GM19324 (cell line): ENCODE results near the gene KRTAP1-3.
"Not testable (repeated sequence)": the region's sequence is repeated elsewhere in the genome, so short reads cannot be mapped to it uniquely, and the experiment has no call there.

Experiments
- ATAC-seq: cut with Tn5 transposase; IDR thresholded peaks from one replicate; pipeline ENCODE4 v1.9.1; 2021; ENCODE audit warnings: mild to moderate bottlenecking, moderate library complexity; ENCODE audit not compliant: unreplicated experiment, low FRiP score

The KRTAP1-3 gene, protein sequence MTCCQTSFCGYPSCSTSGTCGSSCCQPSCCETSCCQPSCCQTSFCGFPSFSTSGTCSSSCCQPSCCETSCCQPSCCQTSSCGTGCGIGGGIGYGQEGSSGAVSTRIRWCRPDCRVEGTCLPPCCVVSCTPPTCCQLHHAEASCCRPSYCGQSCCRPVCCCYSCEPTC

DNA sequence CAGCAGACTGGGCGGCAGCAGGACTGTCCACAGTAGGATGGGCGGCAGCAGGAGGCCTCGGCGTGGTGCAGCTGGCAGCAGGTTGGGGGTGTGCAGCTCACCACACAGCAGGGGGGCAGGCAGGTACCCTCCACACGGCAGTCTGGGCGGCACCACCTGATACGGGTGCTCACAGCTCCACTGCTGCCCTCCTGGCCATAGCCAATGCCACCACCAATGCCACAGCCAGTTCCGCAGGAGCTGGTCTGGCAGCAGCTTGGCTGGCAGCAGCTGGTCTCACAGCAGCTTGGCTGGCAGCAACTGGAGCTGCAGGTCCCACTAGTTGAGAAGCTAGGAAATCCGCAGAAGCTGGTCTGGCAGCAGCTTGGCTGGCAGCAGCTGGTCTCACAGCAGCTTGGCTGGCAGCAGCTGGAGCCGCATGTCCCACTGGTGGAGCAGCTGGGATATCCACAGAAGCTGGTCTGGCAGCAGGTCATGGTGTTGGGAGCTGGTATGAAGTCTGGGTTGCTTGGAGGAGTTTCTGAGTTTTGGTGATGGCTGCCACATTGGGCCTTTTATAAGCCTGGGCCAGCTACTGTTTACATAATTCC is at the start of gene KRTAP1-3:
KRTAP1-3 (minus strand) TSS at position 529 of the 590 bp plus-strand sequence; CDS start at position 476, 53 bp downstream.
- ATAC-seq: not testable (repeated sequence)

DNA sequence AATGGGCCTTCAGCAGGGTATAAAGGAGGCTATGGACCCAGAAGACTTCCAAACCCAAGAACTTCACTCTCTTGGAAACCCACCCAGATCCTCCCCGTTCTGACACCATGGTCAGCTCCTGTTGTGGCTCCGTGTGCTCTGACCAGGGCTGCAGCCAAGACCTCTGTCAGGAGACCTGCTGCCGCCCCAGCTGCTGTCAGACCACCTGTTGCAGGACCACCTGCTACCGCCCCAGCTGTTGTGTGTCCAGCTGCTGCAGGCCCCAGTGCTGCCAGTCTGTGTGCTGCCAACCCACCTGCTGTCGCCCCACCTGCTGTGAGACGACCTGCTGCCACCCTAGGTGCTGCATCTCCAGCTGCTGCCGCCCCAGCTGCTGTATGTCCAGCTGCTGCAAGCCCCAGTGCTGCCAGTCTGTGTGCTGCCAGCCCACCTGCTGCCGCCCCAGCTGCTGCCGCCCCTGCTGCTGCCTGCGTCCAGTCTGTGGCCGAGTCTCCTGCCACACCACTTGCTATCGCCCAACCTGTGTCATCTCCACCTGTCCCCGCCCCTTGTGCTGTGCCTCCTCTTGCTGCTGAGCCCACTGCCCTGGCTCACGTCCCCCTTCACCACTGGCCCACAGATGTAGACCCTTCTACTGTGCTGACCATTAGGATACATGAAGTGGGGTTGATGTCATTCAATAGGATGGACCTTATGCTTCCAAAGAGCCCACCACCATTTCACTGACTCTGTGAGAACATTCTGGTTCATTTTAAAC is 49.6 kb upstream of the KRTAP1-3 start, which contains the start of gene KRTAP4-7:
KRTAP4-7 (plus strand) TSS at position 51 of the 757 bp plus-strand sequence; CDS start at position 108, 57 bp downstream.
- ATAC-seq: not testable (repeated sequence)

DNA sequence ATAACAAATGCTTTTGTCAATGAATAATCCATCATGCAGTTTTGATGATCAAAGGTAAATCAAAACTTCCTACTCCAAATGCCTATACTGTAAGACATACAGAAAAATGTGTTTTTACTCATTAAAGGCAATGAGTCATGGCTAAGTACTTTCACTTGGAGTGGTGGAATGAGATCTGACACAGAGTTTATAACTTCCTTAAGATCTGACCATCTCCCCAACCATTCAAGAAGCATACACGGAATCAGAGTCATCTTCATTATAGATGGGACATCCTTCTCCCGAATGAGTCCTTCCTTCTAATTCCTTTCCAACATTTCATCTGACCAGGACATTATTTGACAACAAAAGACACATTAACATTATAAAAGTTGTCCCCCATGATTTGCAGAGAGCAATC is 48.8 kb upstream of the KRTAP1-3 start:
- not testable (repeated sequence) for ATAC-seq

DNA sequence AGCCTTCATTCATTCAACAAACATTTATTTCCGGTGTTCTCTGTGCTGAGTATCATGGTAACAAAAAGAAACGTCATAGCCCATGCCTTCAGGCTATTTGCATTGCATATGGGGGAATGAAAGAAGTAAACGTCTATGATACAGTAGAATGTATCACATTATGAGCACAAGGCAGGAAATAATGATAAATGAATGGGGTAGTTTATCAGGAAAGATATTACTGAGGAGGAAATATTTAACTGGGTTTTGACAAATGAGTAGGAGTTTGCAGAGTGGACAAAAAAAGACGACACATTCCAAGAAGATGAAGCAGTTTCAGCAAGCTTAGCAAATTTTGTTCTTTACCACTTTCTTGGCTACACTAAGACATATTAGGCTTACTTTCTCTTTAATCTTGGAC is 48.0 kb upstream of the KRTAP1-3 start:
- ATAC-seq: no peak

DNA sequence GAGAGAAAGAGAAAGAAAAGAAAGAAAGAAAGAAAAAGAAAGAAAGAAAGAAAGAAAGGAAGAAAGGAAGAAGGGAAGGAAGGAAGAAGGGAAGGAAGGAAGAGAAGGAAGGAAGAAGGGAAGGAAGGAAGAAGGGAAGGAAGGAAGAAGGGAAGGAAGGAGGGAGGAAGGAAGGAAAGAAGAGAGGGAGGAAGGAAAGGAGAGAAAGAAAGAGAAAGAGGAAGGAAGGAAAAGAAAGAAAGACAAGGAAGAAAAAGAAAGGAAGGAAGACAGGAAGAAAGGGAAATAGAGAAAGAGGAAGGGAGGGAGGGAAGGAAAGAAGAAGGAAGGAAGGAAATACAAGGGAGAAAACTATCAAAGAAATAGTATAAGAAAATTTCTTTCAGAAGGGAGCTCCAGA is 42.1 kb upstream of the KRTAP1-3 start:
- no peak for ATAC-seq

DNA sequence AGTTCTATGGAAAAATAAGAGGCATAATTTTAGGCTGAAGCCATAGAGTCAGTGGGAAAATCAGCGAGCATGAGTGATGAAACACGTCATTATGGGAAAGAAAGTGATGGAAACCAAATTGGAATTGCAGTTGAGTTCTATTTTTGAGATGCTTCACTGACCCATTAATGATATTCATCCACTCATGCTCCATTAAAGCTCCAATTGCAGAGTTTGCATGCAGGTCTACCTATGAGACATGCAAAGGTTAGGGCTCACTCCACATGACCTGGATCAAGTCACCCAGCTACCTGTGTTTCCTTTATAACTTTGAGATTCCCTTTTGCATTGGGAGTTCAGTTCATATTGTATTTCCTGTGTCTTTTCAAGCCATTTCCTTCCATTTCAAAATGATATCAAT is 39.0 kb upstream of the KRTAP1-3 start:
- ATAC-seq: no peak

DNA sequence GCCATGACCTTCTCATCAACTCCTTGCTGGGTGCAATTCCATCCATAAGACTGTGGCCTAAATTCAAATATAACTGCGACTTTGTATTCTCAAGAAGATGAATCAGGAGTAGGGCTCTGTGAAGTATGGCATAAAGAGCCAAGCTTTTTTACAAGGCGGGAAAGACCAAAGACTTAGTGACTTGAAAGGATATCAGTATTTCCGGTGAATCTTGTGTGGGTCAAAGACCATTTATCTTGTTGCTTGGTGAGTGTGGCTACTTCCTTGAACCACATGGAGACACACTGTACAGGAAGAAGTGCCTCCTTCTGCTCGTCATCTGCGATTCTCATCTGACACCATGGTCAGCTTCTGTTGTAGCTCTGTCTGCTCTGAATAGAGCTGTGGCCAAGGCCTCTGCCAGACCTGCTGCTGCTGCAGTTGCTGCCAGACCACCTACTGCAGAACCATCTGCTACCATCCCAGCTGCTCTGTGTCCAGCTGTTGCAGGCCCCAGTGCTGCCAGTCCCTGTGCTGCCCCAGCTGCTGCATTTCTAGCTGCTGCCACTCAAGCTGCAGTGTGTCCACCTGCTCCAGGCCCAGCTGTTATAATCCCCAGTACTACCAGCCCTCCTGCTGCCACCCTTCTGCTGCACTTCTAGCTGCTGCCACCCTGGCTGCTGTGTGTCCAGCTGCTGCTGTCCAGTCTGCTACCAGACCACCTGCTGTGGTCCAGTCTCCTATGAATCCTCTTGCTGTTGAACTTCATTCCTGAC is 37.1 kb upstream of the KRTAP1-3 start:
- no peak for ATAC-seq

DNA sequence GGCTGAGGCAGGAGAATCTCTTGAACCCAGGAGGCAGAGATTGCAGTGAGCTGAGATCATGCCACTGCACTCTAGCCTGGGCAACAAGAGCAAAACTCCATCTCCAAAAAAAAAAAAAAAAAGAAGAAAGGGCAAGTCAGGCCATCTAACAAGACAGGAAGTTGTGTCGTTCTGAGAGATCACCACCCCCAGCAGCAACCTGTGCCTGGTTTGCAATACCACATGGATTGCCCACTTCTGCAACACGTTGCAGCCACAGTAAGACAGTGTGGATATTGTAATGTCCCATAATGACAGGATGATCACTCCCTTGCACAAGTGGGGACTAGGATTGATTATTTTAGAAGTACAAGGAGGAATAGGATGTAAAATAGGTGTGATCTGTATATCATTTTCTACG is 34.4 kb upstream of the KRTAP1-3 start:
- ATAC-seq: no peak

DNA sequence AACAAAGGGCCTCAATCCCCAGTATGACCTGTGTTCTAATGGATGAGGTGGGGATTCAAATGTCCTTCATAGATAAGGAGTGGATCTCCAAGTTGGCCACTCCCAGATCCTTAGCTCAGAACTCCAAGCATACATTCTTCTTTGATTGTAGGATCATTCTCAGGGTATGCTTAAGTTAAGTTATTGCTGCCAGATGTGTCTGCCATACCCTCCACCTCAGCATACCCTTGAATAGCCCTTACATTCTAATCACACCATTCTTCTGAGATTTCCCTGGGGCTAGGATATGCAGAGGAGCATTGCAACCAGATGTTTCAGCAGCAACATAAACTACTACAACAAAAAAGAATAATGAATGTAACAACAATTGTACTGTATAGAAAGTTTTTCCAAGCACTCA is 32.6 kb upstream of the KRTAP1-3 start:
- no peak for ATAC-seq

DNA sequence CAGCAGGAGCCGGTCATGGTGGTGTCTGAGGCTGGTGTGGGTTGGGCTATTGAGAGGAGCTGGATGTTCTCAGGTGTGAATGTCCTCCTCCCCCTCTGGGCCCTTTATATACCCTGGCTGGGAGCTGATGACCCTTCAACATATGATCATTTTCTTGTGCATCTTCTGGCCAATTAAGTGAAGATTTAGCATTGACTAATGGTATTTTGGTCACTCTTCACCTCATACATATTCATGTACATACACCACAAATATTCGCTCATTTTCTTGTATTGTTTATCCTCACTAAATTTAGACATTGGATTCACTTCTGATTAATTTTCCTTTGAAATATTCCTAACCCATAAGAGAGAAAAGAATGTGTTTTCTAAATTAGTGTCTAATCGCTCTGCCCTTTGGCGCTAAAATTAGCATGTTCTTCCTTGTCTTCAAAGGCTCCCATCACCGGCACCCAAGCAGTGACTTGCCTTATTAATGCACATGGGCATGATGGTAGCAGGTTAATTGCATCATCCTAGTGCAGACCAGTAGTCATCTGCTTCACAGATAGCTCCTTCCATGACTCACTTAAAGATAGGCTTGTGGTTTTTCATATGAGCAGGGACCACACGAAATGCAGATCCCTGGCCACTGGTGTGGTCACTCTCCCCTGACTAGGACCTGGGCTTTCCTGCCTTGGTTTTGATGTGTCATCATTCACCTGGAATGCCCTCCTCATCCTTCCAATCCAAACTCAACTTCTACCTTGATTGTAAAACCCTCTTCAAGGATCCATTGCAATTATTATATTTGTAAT is 31.4 kb upstream of the KRTAP1-3 start, which contains the start of gene KRTAP2-4:
KRTAP2-4 (minus strand) TSS at position 51 of the 796 bp plus-strand sequence; CDS start at position 17, 34 bp downstream.
- ATAC-seq: no peak

DNA sequence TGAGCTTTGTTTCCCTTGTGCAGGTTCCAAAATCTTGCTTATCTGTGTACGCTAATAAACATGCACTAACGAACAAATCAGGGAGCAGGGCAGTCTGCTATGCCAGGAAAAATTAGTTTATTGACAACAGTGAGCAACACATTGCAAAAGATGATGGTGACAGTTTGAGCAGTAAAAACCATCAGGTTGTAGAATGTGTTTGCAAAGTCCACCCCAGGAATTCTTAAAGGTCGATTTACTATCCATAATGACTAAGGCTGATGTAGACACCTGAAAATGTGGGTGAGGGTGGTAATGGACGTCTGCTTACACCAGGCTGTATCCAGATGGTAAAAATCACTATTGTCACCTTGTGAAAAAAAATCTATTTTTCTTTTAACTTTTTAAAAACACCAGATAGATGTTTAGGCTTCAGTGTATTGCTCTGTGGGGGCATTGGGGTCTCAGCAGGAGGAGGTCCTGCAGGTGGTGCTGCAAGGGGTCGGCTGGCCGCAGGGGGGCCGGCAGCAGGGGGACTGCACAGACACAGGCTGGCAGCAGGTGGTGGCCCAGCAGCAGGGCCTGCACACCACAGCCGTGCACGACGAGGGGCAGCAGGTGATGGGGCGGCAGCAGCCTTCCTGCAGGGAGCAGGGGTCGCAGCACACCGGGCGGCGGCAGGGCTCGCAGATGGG is 30.5 kb upstream of the KRTAP1-3 start:
- not testable (repeated sequence) for ATAC-seq

DNA sequence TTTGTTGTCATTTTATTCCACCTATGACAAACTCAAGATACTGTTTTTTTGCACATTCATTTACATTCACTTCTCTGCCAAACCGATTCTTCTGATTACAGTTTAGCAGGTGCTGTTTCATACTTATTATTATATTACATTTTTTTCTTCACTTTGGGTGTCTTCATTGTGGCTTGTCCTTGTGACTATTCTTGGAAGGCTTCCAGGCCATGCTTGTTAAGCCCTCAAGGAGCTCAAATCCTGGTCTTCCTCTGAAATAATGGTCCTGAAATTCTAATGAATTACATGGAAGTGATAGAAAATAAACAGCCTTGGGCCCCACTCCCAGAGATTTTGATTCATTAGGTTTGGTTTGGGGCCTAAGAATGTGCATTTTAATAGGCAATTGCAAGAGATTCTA is 29.6 kb upstream of the KRTAP1-3 start:
- ATAC-seq: no peak

DNA sequence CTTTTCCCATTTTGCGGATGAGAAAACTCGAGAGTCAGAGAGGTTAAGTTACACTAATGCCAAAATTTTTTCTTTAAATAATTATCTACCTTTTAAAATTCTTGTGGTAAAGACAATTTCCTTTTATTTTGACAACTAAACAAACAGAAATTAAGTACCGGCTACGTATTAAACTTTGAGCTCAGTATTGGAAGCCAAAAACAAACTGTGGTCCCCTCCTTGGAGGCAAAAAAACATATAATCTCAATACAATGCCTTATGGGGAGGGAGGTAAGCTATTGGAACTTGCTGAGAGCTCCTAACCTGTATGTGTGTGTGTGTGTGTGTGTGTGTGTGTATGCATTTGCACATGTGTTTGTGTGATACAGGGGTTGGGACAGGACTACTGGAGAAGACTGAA is 28.8 kb upstream of the KRTAP1-3 start:
- no peak for ATAC-seq

DNA sequence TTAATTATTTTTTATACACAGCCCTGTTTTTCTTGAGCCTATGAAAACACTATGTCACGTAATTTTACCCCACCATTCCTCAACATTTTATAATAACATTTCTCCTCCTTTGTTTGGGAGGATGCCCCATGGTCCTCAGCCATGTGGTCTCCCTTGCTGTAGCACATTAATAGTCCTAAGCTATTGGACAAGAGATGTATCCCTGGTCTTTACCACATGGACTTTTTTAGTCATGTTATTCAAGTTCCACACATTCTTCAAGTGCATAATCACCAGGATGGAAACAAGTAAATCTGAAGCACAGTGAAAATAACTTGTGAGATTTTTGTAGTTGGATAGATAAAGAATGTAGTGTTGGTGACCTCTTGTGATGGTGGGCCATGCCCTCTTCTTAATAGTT is 27.3 kb upstream of the KRTAP1-3 start:
- ATAC-seq: no peak

DNA sequence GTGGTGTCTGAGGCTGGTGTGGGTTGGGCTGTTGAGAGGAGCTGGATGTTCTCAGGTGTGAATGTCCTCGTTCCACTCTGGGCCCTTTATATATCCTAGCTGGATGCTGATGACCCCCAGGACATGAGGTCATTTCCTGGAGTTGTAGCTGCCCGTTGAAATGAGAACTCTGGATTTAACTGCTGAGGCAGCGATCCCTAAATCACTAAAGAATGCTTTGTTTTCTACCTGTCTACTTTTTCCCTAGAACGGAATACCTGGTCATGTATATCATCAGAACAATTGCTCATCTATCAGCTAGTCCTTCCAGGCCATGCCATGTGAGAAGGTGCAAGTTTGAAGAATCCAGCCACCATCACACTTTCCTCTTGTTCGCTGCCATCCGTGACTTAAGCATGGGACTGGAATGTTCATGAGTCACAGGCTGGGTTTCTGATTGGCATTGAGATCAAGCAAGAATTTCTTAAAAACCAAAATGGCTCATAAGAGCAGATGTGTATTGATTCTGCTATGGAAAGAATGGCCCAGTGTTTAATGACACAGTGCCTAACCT is 25.5 kb upstream of the KRTAP1-3 start, which contains the start of gene KRTAP2-3:
KRTAP2-3 (minus strand) TSS at position 63 of the 553 bp plus-strand sequence. CDS start 64 bp downstream, outside the sequence.
- ATAC-seq: no peak

DNA sequence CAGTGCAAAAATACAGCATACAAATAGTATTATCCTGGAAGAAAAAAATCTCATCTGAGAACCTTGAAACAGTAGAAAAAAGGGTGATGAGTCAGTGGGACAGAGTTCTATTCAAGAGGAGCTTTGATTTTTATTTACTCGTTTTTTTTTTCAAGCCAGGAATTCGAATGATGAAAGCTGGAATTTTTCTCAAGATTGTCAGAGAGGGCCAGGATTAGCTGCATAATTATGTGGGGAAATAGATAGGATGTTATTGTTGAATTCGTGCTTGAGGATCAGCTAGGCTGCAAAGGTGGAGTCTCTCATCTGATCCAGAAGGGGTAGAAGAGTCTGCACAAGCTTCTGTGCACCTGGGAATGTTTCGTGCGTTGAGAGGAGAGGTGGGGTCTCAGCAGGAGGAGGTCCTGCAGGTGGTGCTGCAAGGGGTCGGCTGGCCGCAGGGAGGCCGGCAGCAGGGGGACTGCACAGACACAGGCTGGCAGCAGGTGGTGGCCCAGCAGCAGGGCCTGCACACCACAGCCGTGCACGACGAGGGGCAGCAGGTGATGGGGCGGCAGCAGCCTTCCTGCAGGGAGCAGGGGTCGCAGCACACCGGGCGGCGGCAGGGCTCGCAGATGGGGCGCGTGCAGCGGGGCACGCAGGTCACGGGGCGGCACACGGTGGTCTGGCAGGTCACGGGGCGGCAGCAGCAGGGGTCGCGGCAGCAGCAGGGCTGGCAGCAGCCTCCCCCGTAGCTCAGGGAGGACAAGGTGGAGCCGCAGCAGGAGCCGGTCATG is 24.8 kb upstream of the KRTAP1-3 start:
- ATAC-seq: not testable (repeated sequence)

DNA sequence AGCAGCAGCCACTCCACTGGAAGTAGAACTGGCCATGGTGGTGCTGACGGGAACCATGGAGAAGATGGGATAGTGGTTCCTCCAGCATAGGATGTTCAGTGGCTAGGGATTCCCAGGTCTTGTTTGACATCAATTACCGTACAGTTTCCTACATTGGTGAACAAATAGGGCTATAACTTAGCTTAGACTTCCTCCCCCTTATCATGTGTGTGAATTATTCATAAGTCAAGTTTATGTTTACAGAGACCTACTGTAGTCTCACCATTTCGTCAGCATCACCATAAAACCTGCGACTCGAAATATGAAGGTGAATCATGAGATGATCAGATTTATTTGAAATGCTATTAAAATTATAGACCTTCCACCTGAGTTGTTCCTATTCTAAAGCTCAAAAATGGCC is 24.1 kb upstream of the KRTAP1-3 start:
- ATAC-seq: no peak

DNA sequence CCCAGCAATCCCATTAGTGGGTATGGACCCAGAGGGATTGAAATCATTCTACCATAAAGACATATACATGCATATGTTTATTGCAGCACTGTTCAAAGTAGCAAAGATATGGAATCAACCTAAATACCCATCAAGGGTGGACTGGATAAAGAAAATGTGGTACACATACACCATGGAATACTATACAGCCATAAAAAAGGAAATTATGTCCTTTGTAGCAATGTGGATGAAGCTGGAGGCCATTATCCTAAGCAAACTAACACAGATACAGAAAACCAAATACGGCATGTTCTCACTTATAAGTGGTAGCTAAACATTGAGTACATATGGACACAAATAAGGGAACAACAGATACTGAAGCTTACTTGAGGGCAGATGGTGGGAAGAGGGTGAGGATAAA is 22.9 kb upstream of the KRTAP1-3 start:
- ATAC-seq: no peak
